HG03521 (cell line): ENCODE measurements around the gene GNA15.
A peak's percentile ranks its signal among the peaks of the same experiment; 100 is the strongest.
"Not testable (repeated sequence)": the region's sequence is repeated elsewhere in the genome, so short reads cannot be mapped to it uniquely, and the experiment has no call there.

ENCODE experiments used
- ATAC-seq: cut with Tn5 transposase; IDR thresholded peaks from one replicate; pipeline ENCODE4 v1.9.1; 2021; ENCODE audit warnings: mild to moderate bottlenecking, moderate library complexity; ENCODE audit not compliant: unreplicated experiment

The GNA15 gene

GRCh38 chr19:3171894-3172672 is 36.2 kb downstream of the GNA15 start:
- ATAC-seq: no peak

GRCh38 chr19:3172673-3173000 is 36.8 kb downstream of the GNA15 start:
- ATAC-seq: not testable (repeated sequence)

GRCh38 chr19:3175781-3176714 is 40.2 kb downstream of the GNA15 start:
- ATAC-seq: no peak

GRCh38 chr19:3176715-3177501 is 41.1 kb downstream of the GNA15 start:
- ATAC-seq: no peak

- ATAC-seq: peak; percentile 35
Observed at GRCh38 chr19:3178377-3178972, 42.6 kb downstream of the GNA15 start, which contains the start of gene S1PR4. Gene S1PR4, plus strand, starts transcription at chr19:3178769. Its CDS starts 24 bp downstream, at chr19:3178793.

- ATAC-seq: peak; percentile 6
Observed at GRCh38 chr19:3178973-3179738, 43.3 kb downstream of the GNA15 start.

- ATAC-seq: no peak
Observed at GRCh38 chr19:3179739-3180293, 44.0 kb downstream of the GNA15 start.

GRCh38 chr19:3183721-3184641 is 48.1 kb downstream of the GNA15 start:
- no peak for ATAC-seq

- peak; percentile 7 for ATAC-seq
Observed at GRCh38 chr19:3184847-3185460, 49.1 kb downstream of the GNA15 start.

- peak; percentile 77 for ATAC-seq
Observed at GRCh38 chr19:3185461-3186159, 49.8 kb downstream of the GNA15 start, which contains the start of gene NCLN. Gene NCLN, plus strand, starts transcription at chr19:3185930. Its CDS starts 101 bp downstream, at chr19:3186031.

GRCh38 chr19:3186160-3186688 is 50.4 kb downstream of the GNA15 start:
- peak; percentile 3 for ATAC-seq

GRCh38 chr19:3186891-3187661 is 51.2 kb downstream of the GNA15 start:
- no peak for ATAC-seq

GRCh38 chr19:3187662-3188511 is 52.1 kb downstream of the GNA15 start:
- no peak for ATAC-seq

GRCh38 chr19:3188627-3189596 is 53.1 kb downstream of the GNA15 start:
- no peak for ATAC-seq
